PC-3 (cell line): ENCODE data around the gene ITGB4. TPM values are rescaled to one million over a fixed set of nuclear protein-coding genes. Genes with fewer than 3 reads are reported as not detected.
A peak's percentile ranks its signal among the peaks of the same experiment; 100 is the strongest.

ENCODE experiments used
- ATAC-seq: fragments of 200-7000 bp; cut with Tn5 transposase; 2 replicates; pipeline ENCODE4 v1.9.1; 2020; ENCODE audit warnings: mild to moderate bottlenecking, moderate library complexity
- BruUV-seq: library from RNA; stranded (reverse); fragments of 400-500 nt; replicated peaks from 2 replicates; lab custom pipeline; 2021; lab: Mats Ljungman, UMichigan
- CTCF ChIA-PET: fragments of 300-600 bp; sonication (Branson Sonifier 250); formaldehyde crosslinking; loops from one replicate; lab custom pipeline; 2022; ENCODE audit warnings: antibody characterized with exemption; lab: Charles Lee
- POLR2A ChIA-PET: fragments of 300-600 bp; sonication (Branson Sonifier 250); formaldehyde crosslinking; loops from one replicate; lab custom pipeline; 2022; ENCODE audit warnings: antibody characterized with exemption; ENCODE audit not compliant: unreplicated experiment; lab: Charles Lee
- DNase-seq: peaks from one replicate; pipeline ENCODE4 v3.0.0-alpha.2; 2015
- H2AFZ ChIP-seq: fragments of 300-600 bp; sonication (generic); 2 replicates; pipeline ENCODE4 v1.6.0; 2016; ENCODE audit warnings: antibody characterized with exemption, low read length
- H3F3A ChIP-seq: fragments of 300-600 bp; sonication (generic); one replicate; pipeline ENCODE4 v1.6.0; 2017; ENCODE audit warnings: antibody characterized with exemption, low read length, control low read depth, mild to moderate bottlenecking; ENCODE audit not compliant: unreplicated experiment
- H3K27ac ChIP-seq: fragments of 300-600 bp; sonication (generic); 2 replicates; pipeline ENCODE4 v1.5.1; 2016; ENCODE audit warnings: mild to moderate bottlenecking, low read length
- H3K27me3 ChIP-seq: fragments of 300-600 bp; sonication (generic); 2 replicates; pipeline ENCODE4 v1.6.1; 2016; ENCODE audit warnings: low read length, mixed read lengths
- H3K36me3 ChIP-seq: fragments of 300-600 bp; sonication (generic); 2 replicates; pipeline ENCODE4 v1.6.1; 2016; ENCODE audit warnings: low read depth, mixed run types, low read length, mixed read lengths
- H3K4me1 ChIP-seq: fragments of 300-600 bp; sonication (generic); 2 replicates; pipeline ENCODE4 v1.5.1; 2016; ENCODE audit warnings: low read length; ENCODE audit not compliant: insufficient read depth
- H3K4me2 ChIP-seq: fragments of 300-600 bp; sonication (generic); 2 replicates; pipeline ENCODE4 v1.6.0; 2016; ENCODE audit warnings: low read length
- H3K4me3 ChIP-seq: fragments of 300-600 bp; sonication (generic); 2 replicates; pipeline ENCODE4 v1.5.1; 2016; ENCODE audit warnings: mild to moderate bottlenecking, low read length, mixed read lengths
- H3K79me2 ChIP-seq: fragments of 300-600 bp; sonication (generic); 2 replicates; pipeline ENCODE4 v1.6.1; 2017; ENCODE audit warnings: low read length, mixed read lengths
- H3K9ac ChIP-seq: fragments of 300-600 bp; sonication (generic); 2 replicates; pipeline ENCODE4 v1.6.0; 2016; ENCODE audit warnings: mild to moderate bottlenecking, low read length
- H3K9me2 ChIP-seq: fragments of 300-600 bp; sonication (generic); replicated peaks from 2 replicates; pipeline ENCODE4 v1.6.1; 2016; ENCODE audit warnings: mixed run types, low read length, mixed read lengths
- H3K9me3 ChIP-seq: fragments of 300-600 bp; sonication (generic); 2 replicates; pipeline ENCODE4 v1.6.1; 2016; ENCODE audit warnings: low read length, mixed read lengths
- H4K20me1 ChIP-seq: fragments of 300-600 bp; sonication (generic); 2 replicates; pipeline ENCODE4 v1.6.1; 2016; ENCODE audit warnings: low read length, mixed read lengths
- EZH2 ChIP-seq: fragments of 300-600 bp; sonication (generic); IDR thresholded peaks from one replicate; pipeline ENCODE4 v1.6.1; 2017; ENCODE audit warnings: antibody characterized with exemption, mild to moderate bottlenecking, low read length; ENCODE audit not compliant: unreplicated experiment
- EZH2phosphoT487 ChIP-seq: fragments of 300-600 bp; sonication (generic); IDR thresholded peaks from 2 replicates; pipeline ENCODE4 v1.6.1; 2018; ENCODE audit warnings: mild to moderate bottlenecking, antibody characterized with exemption, low read length, borderline replicate concordance
- intact Hi-C: fragments of 100-400 bp; cut with micrococcal nuclease; formaldehyde crosslinking; loops from 2 replicates; pipeline ENCODE4 v1.9.0; 2023
- total RNA-seq: library from RNA; depleted of rRNA; stranded (reverse); fragments of >200 nt; gene quantifications from 2 replicates; pipeline ENCODE4 v1.2.3, GENCODE V29; 2014
- TF ChIP-seq, protein P1 (sequence below): fragments of 300-600 bp; sonication (generic); conservative IDR thresholded peaks from 2 replicates; pipeline ENCODE4 v1.5.1; 2017; ENCODE audit warnings: antibody characterized with exemption, low read depth, mild to moderate bottlenecking, low read length

Gene ITGB4
- total RNA-seq, 1 experiment from 2014 or later = 273 TPM

DNA sequence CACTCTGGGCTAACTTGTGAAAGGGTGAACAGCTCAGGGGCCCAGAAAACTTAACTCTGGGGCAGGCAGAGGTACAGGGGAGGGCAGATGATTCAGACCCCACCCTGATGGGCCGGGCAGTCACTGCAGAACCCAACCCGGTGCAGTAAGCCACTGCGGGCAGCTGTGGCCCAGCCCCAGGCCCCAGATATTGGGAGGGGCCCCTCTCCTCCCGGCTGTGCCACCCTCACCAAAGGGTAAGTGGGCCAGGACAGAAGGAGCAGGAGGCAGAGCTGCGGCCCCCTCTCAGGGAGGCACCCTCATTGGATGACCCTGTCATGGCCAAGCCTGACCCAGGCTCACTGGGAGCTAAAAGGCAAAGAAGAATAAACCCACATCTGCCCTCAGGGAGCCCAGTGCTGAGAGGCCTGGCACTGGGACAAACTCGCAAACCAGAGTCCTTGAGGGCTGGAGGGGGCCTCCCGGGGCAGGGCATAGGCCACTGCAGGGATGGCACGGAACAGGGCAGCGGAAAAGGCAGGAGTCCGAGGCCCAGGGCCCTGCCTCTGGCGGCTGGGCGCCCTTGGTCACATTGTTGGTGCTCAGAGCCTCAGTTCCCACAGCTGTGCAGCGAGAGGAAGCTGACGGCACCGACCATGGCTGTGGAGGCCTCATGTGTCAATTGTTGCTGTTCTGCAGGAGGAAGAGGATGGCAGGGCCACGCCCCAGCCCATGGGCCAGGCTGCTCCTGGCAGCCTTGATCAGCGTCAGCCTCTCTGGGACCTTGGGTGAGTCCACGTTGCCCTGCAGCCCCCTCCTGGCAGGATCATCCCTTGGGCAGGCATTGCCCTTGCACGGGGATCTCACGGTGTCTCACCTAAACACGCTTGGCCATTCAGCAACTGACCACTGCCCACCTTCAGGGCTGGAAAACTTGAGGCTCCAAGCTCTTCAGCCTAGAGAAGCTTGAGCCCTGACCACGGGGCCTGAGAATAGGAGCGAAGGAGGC is 3.1 kb downstream of the ITGB4 start:
- H3K9ac ChIP-seq = peak overlapping the region; percentile 73
- CTCF ChIA-PET = interaction anchor here (1.0 kb wide), 1 partner anchor 24 kb away, joined by 3 read pairs; no protein-coding TSS in a partner anchor
- ATAC-seq (no peak), DNase-seq (no peak)
- H2AFZ ChIP-seq = no peak overlapping the region
- no peaks in the 10 kb centered on the region for H3F3A ChIP-seq
- H3K36me3 ChIP-seq = peaks cover 41% of the 10 kb centered on the region; the same call in 1 of the 2 replicates
- TF ChIP-seq, protein P1, sequence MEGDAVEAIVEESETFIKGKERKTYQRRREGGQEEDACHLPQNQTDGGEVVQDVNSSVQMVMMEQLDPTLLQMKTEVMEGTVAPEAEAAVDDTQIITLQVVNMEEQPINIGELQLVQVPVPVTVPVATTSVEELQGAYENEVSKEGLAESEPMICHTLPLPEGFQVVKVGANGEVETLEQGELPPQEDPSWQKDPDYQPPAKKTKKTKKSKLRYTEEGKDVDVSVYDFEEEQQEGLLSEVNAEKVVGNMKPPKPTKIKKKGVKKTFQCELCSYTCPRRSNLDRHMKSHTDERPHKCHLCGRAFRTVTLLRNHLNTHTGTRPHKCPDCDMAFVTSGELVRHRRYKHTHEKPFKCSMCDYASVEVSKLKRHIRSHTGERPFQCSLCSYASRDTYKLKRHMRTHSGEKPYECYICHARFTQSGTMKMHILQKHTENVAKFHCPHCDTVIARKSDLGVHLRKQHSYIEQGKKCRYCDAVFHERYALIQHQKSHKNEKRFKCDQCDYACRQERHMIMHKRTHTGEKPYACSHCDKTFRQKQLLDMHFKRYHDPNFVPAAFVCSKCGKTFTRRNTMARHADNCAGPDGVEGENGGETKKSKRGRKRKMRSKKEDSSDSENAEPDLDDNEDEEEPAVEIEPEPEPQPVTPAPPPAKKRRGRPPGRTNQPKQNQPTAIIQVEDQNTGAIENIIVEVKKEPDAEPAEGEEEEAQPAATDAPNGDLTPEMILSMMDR = no peak
- no peak for TF ChIP-seq EZH2phosphoT487
- TF ChIP-seq EZH2 = no peak
- no peaks in the 10 kb centered on the region for H3K9me3 ChIP-seq
- BruUV-seq = no TSS peak
- peak overlapping the region; percentile 39; the same call in 1 of the 2 replicates for H3K27ac ChIP-seq
- peak overlapping the region; percentile 97 for H3K4me3 ChIP-seq
- peaks cover 30% of the 10 kb centered on the region for H3K4me1 ChIP-seq
- H4K20me1 ChIP-seq = 0 out of 2 replicates have a peak, but pooled peaks cover 12% of the 10 kb centered on the region
- H3K79me2 ChIP-seq = peaks cover 40% of the 10 kb centered on the region
- intact Hi-C loops = no loop called here
- POLR2A ChIA-PET = interaction anchor here (0.6 kb wide), 1 partner anchor 79 kb away, joined by 10 read pairs; no protein-coding TSS in a partner anchor
- no peaks in the 10 kb centered on the region for H3K9me2 ChIP-seq
- H3K27me3 ChIP-seq = no peaks in the 10 kb centered on the region
- H3K4me2 ChIP-seq = peak overlapping the region; percentile 97

DNA sequence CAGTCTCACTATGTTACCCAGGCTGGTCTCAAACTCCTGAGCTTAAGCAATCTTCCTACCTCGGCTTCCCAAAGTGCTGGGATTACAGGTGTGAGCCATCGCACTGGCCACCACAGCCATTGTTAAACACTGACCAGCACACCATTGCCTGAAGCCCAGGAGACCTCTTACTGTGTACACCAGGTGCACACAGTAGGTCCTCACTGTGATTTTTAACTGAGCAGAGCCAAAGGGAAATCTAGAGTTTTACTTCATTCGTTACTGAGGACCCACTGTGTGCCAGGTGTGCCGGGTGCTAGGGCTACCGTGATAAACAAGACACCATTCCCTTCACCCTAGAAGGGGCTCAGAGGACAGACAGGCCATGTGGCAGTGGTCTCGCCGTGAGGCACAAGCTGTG is 4.2 kb downstream of the ITGB4 start:
- no peaks in the 10 kb centered on the region for H3F3A ChIP-seq
- ATAC-seq (no peak), DNase-seq (no peak)
- H3K9me3 ChIP-seq = no peaks in the 10 kb centered on the region
- peaks cover 29% of the 10 kb centered on the region for H3K4me1 ChIP-seq
- ChIA-PET CTCF (interaction anchor here (1.0 kb wide), 1 partner anchor 22 kb away, joined by 3 read pairs; no protein-coding TSS in a partner anchor), POLR2A (no interaction called here)
- H3K36me3 ChIP-seq = peaks cover 50% of the 10 kb centered on the region
- TF ChIP-seq, protein P1 = no peak
- TF ChIP-seq EZH2 = no peak
- TF ChIP-seq EZH2phosphoT487 = no peak
- intact Hi-C loops = no loop called here
- H3K27me3 ChIP-seq = no peaks in the 10 kb centered on the region
- no TSS peak for BruUV-seq
- no peak overlapping the region for H2AFZ ChIP-seq
- H3K79me2 ChIP-seq = peaks cover 40% of the 10 kb centered on the region
- H4K20me1 ChIP-seq = 0 out of 2 replicates have a peak, but pooled peaks cover 12% of the 10 kb centered on the region
- H3K27ac ChIP-seq = no peak overlapping the region
- no peak overlapping the region for H3K9ac ChIP-seq
- H3K4me3 ChIP-seq = no peak overlapping the region
- H3K9me2 ChIP-seq = no peaks in the 10 kb centered on the region
- H3K4me2 ChIP-seq = no peak overlapping the region
